GM12874 (cell line): Measurements from ENCODE around the gene MID1.

ENCODE experiments used
- CTCF ChIP-seq: IDR thresholded peaks from 2 replicates; pipeline ENCODE4 v1.5.1; 2011; ENCODE audit warnings: low read depth, mild to moderate bottlenecking, control low read depth, low read length, moderate library complexity; ENCODE audit not compliant: insufficient read depth

Gene MID1

GRCh38 chrX:10603612-10604011, 16.8 kb downstream of the MID1 start:
- TF ChIP-seq CTCF = no peak

- TF ChIP-seq CTCF = no peak
Observed at GRCh38 chrX:10602646-10603045, 17.7 kb downstream of the MID1 start.

- no peak for TF ChIP-seq CTCF
Observed at GRCh38 chrX:10600479-10600878, 19.9 kb downstream of the MID1 start.

GRCh38 chrX:10598540-10598939, 21.8 kb downstream of the MID1 start:
- TF ChIP-seq CTCF = no peak

- TF ChIP-seq CTCF = peak; percentile 43; the same call in 1 of the 2 replicates
Observed at GRCh38 chrX:10597871-10598270, 22.5 kb downstream of the MID1 start.

GRCh38 chrX:10591363-10592335, 28.7 kb downstream of the MID1 start:
- TF ChIP-seq CTCF = no peak

GRCh38 chrX:10589098-10589497, 31.3 kb downstream of the MID1 start:
- no peak for TF ChIP-seq CTCF
